Suprapubic skin (tissue), 4 donors: Measurements from ENCODE around the gene FAM90A1. TPM values are rescaled to one million over a fixed set of nuclear protein-coding genes. Genes with fewer than 3 reads are reported as not detected.
"Not testable (repeated sequence)": the region's sequence is repeated elsewhere in the genome, so short reads cannot be mapped to it uniquely, and the experiment has no call there.

ENCODE experiments used
- DNase-seq, 2 donors: peaks; one replicate each; pipeline ENCODE4 v3.0.0-alpha.2; 2019; ENCODE audit warnings: low spot score in 2 of 2
- H3K27ac ChIP-seq: fragments of 200-600 bp; sonication (generic); one replicate; pipeline ENCODE4 v1.5.1; 2019
- H3K27me3 ChIP-seq: fragments of 200-600 bp; sonication (generic); one replicate; pipeline ENCODE4 v1.5.1; 2019
- H3K36me3 ChIP-seq: fragments of 200-600 bp; sonication (generic); one replicate; pipeline ENCODE4 v1.5.1; 2019
- H3K4me1 ChIP-seq: fragments of 200-600 bp; sonication (generic); one replicate; pipeline ENCODE4 v1.5.1; 2019
- H3K4me3 ChIP-seq: fragments of 200-600 bp; sonication (generic); one replicate; pipeline ENCODE4 v1.5.1; 2019; ENCODE audit warnings: mild to moderate bottlenecking
- H3K9me3 ChIP-seq: fragments of 200-600 bp; sonication (generic); one replicate; pipeline ENCODE4 v1.5.1; 2019
- CTCF ChIP-seq, 2 donors: fragments of 200-600 bp in 1 of 2; fragments of 450-650 bp in 1 of 2; sonication (generic) in 1 of 2; IDR thresholded peaks; one replicate each; pipeline ENCODE4 v1.5.1; 2016 to 2019; ENCODE audit warnings: antibody characterized with exemption in 2 of 2, mild to moderate bottlenecking in 1 of 2, moderate library complexity in 1 of 2
- WGBS: methylation state at CpG from one replicate; pipeline ENCODE4 v1.1.5; 2018; 5-methylcytosine and 5-hydroxymethylcytosine counted together
- total RNA-seq, 4 donors: library from RNA; depleted of rRNA; stranded (reverse); fragments of >200 nt; gene quantifications; one replicate each; pipeline ENCODE4 v1.1.0, GENCODE V29; 2016

FAM90A1 gene
- total RNA-seq, 4 donors from 2014 or later = not detected

GRCh38 chr12:8241917-8242621 is 14.7 kb upstream of the FAM90A1 start:
- H3K27me3 ChIP-seq, DNase-seq, H3K36me3 ChIP-seq, H3K9me3 ChIP-seq: not testable (repeated sequence)
- 13% methylated on average over 13 of the region's 20 CpGs for WGBS
- peak overlapping the region; percentile 93 for H3K4me3 ChIP-seq
- peaks cover 13% of the 10 kb centered on the region for H3K4me1 ChIP-seq
- H3K27ac ChIP-seq = peak overlapping the region; percentile 81

GRCh38 chr12:8240340-8241114 is 13.1 kb upstream of the FAM90A1 start:
- not testable (repeated sequence) for H3K27ac ChIP-seq, H3K9me3 ChIP-seq, H3K4me3 ChIP-seq, H3K36me3 ChIP-seq, DNase-seq, H3K27me3 ChIP-seq
- H3K4me1 ChIP-seq = peaks cover 13% of the 10 kb centered on the region
- 70% methylated on average over 12 of the region's 13 CpGs for WGBS

GRCh38 chr12:8237031-8237430 is 9.6 kb upstream of the FAM90A1 start:
- not testable (repeated sequence) for H3K9me3 ChIP-seq, H3K4me1 ChIP-seq, DNase-seq, H3K27me3 ChIP-seq, H3K27ac ChIP-seq, H3K4me3 ChIP-seq, H3K36me3 ChIP-seq
- 71% methylated on average over 12 of the region's 12 CpGs for whole genome bisulfite sequencing

GRCh38 chr12:8235316-8236157 is 8.1 kb upstream of the FAM90A1 start:
- not testable (repeated sequence) for H3K9me3 ChIP-seq, H3K27me3 ChIP-seq, H3K4me3 ChIP-seq, H3K4me1 ChIP-seq, H3K27ac ChIP-seq, H3K36me3 ChIP-seq, DNase-seq
- WGBS = 86% methylated on average over 12 of the region's 26 CpGs

- not testable (repeated sequence) for H3K9me3 ChIP-seq, H3K27me3 ChIP-seq, H3K27ac ChIP-seq, H3K36me3 ChIP-seq, H3K4me1 ChIP-seq, H3K4me3 ChIP-seq, DNase-seq
- WGBS = 71% methylated on average over 6 of the region's 7 CpGs
Measured at GRCh38 chr12:8234746-8235145, 7.3 kb upstream of the FAM90A1 start.

- H3K27ac ChIP-seq, DNase-seq, H3K27me3 ChIP-seq, H3K4me1 ChIP-seq, H3K9me3 ChIP-seq, H3K4me3 ChIP-seq, H3K36me3 ChIP-seq: not testable (repeated sequence)
- 92% methylated on average over 6 of the region's 20 CpGs for WGBS
Measured at GRCh38 chr12:8233935-8234495, 6.6 kb upstream of the FAM90A1 start.

- 98% methylated on average over 7 of the region's 14 CpGs for WGBS
- DNase-seq, H3K36me3 ChIP-seq, H3K4me3 ChIP-seq, H3K4me1 ChIP-seq, H3K9me3 ChIP-seq, H3K27me3 ChIP-seq, H3K27ac ChIP-seq: not testable (repeated sequence)
Measured at GRCh38 chr12:8233300-8233855, 6.0 kb upstream of the FAM90A1 start.

- H3K27me3 ChIP-seq, H3K36me3 ChIP-seq, H3K4me1 ChIP-seq, H3K4me3 ChIP-seq, H3K27ac ChIP-seq, H3K9me3 ChIP-seq: not testable (repeated sequence)
- WGBS = 43% methylated on average over 16 of the region's 22 CpGs
- peak in 1 of 2 donors; percentile 81 for DNase-seq
- TF ChIP-seq CTCF (IDR thresholded peaks at IDR 0.05) = peak in 1 of 2 donors; percentile 73
Measured at GRCh38 chr12:8231666-8232608, 4.5 kb upstream of the FAM90A1 start.

- H3K4me3 ChIP-seq, DNase-seq, H3K27me3 ChIP-seq, H3K4me1 ChIP-seq, H3K27ac ChIP-seq, H3K9me3 ChIP-seq, H3K36me3 ChIP-seq: not testable (repeated sequence)
- 54% methylated on average over 5 of the region's 5 CpGs for WGBS
Measured at GRCh38 chr12:8231049-8231448, 3.6 kb upstream of the FAM90A1 start.

GRCh38 chr12:8229486-8229885 is 2.1 kb upstream of the FAM90A1 start:
- not testable (repeated sequence) for DNase-seq, H3K36me3 ChIP-seq, H3K4me1 ChIP-seq, H3K27ac ChIP-seq, H3K27me3 ChIP-seq, H3K4me3 ChIP-seq, H3K9me3 ChIP-seq
- 57% methylated on average over 6 of the region's 7 CpGs for WGBS

- H3K27ac ChIP-seq, H3K4me3 ChIP-seq, H3K9me3 ChIP-seq, H3K36me3 ChIP-seq, H3K27me3 ChIP-seq, DNase-seq, H3K4me1 ChIP-seq: not testable (repeated sequence)
- 92% methylated on average over 11 of the region's 11 CpGs for WGBS
Measured at GRCh38 chr12:8228607-8229006, 1.2 kb upstream of the FAM90A1 start.
